Measurements from ENCODE around the gene MFSD6.
A peak's percentile ranks its signal among the peaks of the same experiment; 100 is the strongest.

MFSD6 gene

DNA sequence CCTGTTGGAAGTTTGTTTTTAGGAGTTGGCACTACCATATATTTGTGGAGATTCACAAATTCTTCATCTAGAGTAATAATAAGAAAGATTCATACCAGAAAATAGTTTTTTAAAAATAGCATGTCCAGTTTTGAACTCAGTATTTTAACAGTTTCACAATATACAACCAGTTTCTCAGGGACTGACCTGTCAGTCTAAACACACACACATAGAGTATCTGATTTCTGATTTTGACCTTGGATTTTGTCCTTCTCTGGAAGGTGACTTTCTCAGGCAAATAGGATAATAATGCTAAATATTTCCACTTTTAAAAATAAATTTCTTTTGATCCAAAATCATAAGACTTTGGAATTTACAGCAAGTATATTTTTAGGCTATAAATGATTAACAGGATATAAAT lies 32.0 kb downstream of the MFSD6 start:
- no peak for DNase-seq (ENCODE audit: low read depth)

DNA sequence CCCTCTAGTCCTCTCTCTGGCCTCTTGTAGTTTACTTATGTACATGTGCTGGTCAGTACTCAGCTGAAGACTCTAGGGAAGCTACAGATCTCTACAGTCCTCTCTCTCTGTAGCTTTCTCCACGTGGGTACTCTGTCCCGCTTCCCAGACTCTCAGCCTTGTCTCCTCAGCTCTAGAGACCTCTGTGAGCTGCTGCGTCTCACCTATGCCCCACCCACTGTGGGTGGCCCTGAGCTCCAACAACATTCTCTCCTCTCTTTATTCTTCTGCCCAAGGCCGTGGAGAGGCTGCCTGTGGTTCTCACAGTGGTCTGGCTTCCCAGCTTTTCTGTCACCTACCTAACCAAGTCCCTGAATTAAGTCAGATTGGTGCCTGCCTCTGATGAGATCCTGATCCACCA lies 33.4 kb downstream of the MFSD6 start:
- no peak for DNase-seq (ENCODE audit: low read depth)

DNA sequence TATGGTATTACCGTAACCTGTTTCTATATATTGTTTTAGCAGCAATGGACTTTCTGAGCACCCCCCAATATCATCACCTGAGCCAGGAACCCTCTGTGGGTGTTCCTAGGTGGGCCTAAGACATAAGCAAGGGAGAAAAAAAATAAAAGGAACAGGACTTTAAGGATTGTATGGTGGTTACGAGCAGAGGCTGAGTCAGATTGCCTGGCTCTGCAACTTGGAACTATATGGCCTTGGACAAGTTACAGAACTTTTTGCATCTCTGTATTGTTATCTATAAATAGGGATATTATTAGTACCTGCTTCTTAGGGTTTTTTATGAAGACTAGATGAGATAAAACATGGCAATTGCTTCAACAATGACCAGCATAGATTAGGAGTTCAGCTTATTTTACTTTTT lies 34.9 kb downstream of the MFSD6 start:
- DNase-seq (ENCODE audit: low read depth) = no peak

- DNase-seq (ENCODE audit: low read depth) = peak; percentile 30
Observed at GRCh38 chr2:190443778-190444481, 35.8 kb downstream of the MFSD6 start.

DNA sequence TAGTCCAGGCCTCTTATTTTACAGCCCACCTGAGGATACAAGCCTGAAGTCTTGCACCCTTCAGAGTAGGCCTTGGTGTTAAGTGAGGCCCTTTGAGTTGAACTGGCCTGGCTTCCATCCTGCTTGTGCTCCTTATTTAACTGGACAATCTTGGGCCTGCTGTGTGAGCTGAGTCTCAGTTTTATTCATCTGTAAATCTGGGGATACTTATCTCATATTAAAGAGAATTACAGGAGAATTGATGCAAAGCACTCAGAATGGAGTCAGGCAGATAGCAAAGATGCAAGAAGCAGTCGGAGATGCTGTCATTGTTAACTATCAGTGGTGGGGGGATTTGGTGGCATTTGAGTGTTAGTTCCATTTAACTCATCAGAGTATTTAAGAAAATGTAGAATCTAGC lies 36.8 kb downstream of the MFSD6 start:
- no peak for DNase-seq (ENCODE audit: low read depth)

- no peak for DNase-seq (ENCODE audit: low read depth)
Observed at GRCh38 chr2:190446193-190446592, 38.0 kb downstream of the MFSD6 start.

DNA sequence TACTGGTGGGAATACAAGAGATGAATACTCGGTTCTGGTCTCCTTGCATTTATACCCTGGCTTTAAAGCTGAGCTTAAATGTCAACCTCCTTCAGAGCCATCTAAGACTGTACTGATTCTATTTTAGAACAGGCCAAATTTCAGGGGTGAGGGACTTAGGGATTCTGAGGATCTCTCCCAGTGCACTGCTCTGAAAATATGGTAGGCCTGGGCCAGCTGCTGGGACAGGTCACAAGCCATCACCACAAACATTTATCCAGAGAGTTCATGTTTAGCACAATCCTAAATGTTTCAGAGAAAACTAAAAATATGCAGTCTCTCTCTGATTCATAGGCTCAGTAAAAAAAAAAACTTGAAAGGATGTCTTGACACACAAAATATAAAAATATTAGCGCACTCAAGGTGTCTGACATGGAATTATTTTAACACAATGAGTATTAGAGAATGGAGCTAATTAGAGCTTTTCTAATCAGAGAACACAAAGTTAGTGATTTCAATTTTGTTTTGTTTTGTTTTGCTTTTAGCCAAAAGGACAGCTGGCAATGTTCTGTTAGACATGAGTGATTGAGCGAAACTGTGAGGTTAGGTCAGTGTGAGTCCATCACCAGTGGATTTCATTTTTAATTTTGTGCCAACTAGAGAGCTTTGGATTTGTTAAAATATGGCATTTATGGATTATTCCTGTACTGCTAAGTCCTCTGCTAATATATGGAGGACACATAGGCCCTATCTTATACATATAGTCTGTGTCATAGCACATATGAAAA lies 38.8 kb downstream of the MFSD6 start:
- no peak for DNase-seq (ENCODE audit: low read depth)

DNA sequence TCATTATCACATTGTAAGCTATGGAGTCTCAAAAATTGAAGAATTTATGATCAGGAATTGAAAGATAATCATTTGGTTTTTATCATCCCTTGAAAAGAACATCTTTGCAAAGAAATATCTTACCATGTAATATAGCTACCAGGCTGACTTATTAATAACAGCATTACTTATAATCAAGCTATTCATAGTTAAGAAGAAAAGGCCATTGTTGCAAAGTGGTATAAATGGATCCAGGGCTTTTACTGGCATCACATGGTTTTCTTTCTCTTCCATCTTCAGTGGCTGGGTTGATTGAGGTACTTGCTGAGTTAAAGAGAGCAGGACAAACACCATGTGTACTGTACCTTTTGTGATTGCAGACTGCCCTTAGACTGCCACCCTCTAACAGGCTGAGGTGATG lies 39.6 kb downstream of the MFSD6 start:
- DNase-seq (ENCODE audit: low read depth) = no peak

- DNase-seq (ENCODE audit: low read depth) = no peak
Observed at GRCh38 chr2:190449925-190450324, 41.8 kb downstream of the MFSD6 start.

GRCh38 chr2:190450363-190450762 lies 42.2 kb downstream of the MFSD6 start:
- no peak for DNase-seq (ENCODE audit: low read depth)

DNA sequence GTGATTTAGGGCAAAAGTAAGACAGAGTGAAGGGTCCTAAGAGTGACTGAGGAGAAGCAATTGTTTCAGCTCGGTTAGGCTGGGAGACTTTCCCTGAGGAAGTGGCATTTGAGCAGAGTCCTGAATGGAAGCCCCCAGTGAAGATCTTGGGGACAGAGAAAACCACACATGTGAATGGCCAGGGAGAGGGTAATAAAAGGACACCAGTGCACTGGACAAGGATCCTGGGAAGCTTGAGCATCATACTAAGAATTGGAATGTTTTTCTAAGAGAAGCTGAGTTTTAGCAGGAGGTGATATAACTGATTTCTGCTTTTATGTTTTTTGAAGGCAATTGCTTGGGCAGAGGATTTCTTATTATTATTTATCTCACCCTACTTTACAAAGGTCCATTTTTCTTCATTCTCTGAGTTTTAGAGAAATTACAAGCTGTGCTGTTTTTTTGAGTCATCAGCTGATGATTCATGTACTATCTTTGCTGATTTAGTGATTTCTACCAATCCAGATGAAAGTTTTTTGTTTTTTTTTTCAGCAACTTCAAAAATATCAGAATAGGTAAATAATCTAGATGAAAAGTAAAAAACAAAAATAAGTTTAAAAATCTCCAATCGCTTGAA lies 43.5 kb downstream of the MFSD6 start:
- no peak for DNase-seq (ENCODE audit: low read depth)

DNA sequence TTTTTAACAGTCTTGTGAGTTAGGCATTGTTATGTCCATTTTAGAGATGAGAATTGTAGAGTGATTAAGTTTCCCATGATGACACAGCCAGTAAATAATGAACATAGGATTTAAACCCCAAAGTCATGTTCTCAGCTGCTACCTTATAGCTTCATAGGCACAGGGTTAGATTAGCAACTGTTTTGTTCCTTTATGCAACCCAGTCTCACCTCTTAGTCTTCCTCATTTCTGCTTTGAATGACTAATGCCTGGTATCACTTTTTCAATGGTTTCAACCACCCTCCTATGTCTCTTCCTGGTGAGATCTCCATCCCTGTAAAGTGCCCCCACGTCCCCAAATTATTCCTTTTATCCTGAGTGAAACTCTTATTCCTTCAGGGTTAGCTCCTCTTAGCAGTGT lies 44.3 kb downstream of the MFSD6 start:
- DNase-seq (ENCODE audit: low read depth) = no peak

DNA sequence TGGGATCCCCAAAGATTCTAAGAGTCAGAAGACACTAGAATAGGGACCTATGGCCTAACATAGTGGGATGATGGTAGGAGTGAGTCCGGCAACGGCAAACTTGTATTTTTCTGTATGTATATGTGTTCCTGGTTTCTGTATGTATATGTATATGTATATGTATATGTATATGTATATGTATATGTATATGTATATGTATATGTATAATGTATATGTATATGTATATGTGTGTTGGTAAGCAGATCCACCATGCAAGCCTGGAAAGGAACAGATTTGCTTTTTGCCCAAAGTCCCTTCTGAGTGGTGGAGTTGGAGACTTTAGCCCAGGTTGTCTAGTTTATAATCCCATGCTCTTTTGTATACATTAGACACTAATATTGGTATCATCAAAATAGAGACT lies 46.6 kb downstream of the MFSD6 start:
- no peak for DNase-seq (ENCODE audit: low read depth)

GRCh38 chr2:190455358-190456095 lies 47.4 kb downstream of the MFSD6 start:
- DNase-seq (ENCODE audit: low read depth) = no peak

DNA sequence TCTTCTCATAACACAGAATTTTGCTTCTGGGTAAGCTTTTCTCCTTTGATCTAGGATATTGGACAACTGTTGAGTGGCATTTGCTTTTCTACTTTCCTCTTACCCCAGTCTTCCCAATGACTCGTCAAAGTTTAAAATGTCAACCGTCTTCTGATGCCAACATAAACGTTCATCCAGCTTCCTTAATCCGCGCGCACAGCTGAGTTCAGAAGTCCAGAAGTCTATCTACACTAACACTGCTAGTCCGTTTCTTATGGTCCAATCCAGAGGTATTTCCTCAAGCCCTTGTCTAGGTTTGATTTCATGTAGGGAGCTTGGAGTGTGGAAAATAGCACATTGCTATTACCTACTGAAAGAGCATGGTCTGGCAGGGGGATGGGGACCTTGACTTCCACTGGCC lies 48.7 kb downstream of the MFSD6 start:
- no peak for DNase-seq (ENCODE audit: low read depth)

- DNase-seq (ENCODE audit: low read depth) = no peak
Observed at GRCh38 chr2:190457256-190457655, 49.1 kb downstream of the MFSD6 start.

- DNase-seq (ENCODE audit: low read depth) = no peak
Observed at GRCh38 chr2:190458352-190459107, 50.4 kb downstream of the MFSD6 start.

DNA sequence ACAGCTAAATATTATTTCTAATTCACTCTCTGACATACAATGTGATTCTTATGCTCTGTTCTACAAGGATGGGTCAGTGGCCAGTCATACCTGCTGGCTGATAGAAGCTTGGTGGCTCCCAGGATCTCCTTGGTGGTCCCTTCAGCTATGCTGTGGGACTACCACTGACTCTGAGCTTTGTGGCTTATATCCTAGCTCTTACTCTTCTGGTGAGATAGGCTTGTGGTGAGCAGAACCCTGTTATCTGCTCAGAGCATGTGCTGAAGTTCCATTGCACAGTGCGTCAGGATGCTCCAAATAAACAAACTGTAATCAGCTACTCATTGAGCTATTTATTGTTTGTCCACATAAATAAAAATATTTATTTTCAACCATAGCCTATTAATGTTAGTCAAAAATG lies 51.7 kb downstream of the MFSD6 start:
- no peak for DNase-seq (ENCODE audit: low read depth)

DNA sequence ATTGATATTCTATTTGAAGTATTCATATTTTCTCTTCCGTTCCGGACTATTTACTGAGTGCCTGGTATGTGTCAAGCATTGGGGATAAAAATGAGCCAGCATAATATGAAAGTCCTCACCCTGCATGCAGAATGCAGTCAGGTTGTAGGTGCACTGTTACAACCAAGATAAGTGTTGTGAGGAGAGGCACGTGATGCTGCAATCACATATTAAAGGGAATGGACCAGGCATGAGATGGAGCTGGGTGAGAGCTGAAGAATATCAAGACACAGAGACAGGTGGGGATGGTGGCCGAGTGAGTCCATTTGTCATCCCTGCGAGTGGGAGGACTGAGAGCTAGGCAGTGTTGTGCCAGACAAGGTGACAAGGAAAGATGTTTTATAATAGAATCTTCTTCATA lies 52.3 kb downstream of the MFSD6 start:
- DNase-seq (ENCODE audit: low read depth) = no peak

DNA sequence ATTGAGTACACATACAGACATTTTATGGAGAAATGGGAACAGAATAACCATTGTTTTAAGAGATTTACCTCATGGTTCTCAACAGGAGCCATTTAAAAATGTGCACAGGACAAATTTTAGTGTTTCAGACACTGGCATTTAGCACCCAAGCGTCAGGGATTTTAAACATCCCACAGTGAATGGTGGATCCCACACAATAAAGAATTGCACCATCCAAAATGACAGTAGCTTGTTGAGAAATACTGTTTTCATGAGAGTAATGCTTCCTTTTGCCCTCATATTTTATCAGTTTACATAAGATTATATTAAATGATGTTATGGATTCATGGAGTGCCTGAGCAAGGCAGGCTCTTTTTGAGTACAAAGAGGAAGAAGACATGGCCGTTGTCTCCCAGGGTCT lies 54.0 kb downstream of the MFSD6 start:
- DNase-seq (ENCODE audit: low read depth) = no peak

- DNase-seq (ENCODE audit: low read depth) = no peak
Observed at GRCh38 chr2:190462611-190463010, 54.5 kb downstream of the MFSD6 start.

DNA sequence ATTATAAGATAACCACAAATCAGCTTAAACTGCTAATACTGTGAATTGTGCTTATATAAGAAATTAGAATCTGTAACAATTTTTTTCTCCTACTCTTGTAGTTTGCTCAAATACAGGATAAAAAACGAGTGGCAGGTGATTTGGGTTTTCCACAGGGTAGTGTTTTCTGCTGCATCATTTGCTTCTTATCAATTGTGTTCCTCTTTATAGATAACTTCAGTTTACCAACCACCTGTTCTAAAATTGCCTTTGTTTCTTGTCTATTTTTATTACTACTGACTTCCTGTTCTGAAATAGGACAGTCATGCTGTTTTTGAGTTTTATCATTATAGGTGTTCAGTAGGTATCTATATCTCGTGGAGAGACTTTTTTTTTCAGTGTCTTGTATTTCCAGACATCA lies 56.9 kb downstream of the MFSD6 start:
- DNase-seq (ENCODE audit: low read depth) = no peak
